Small intestine (tissue), 7 donors: Measurements from ENCODE around the gene PDCD11. TPM values are rescaled to one million over a fixed set of nuclear protein-coding genes. Genes with fewer than 3 reads are reported as not detected.
A peak's percentile ranks its signal among the peaks of the same experiment; 100 is the strongest.

Experiments
- DNase-seq, 2 donors: peaks; one replicate each; pipeline versions ENCODE4 v3.0.0 to v3.0.0-alpha.2; 2013
- FAIRE-seq: peaks from 2 replicates; lab custom pipeline; 2012; peaks lifted over from hg19 to GRCh38; lab: Jason Lieb, UNC
- H3K27ac ChIP-seq, 3 donors: one replicate each; pipeline ENCODE4 v1.5.1; 2013; ENCODE audit warnings: low read length in 2 of 3, mild to moderate bottlenecking in 2 of 3, control low read depth in 1 of 3, inconsistent platforms in 1 of 3, low read depth in 1 of 3, moderate library complexity in 1 of 3
- H3K27me3 ChIP-seq, 3 donors: one replicate each; pipeline ENCODE4 v1.6.1; 2013; ENCODE audit warnings: low read length in 3 of 3, inconsistent platforms in 1 of 3; ENCODE audit not compliant: control insufficient read depth in 3 of 3, insufficient read depth in 3 of 3
- H3K36me3 ChIP-seq, 3 donors: one replicate each; pipeline ENCODE4 v1.6.1; 2013; ENCODE audit warnings: low read length in 3 of 3, inconsistent platforms in 1 of 3, low read depth in 1 of 3, mild to moderate bottlenecking in 1 of 3, moderate library complexity in 1 of 3; ENCODE audit not compliant: control insufficient read depth in 3 of 3, insufficient read depth in 2 of 3
- H3K4me1 ChIP-seq, 3 donors: one replicate each; pipeline ENCODE4 v1.6.1; 2013; ENCODE audit warnings: low read length in 2 of 3, inconsistent platforms in 1 of 3, low read depth in 1 of 3, mild to moderate bottlenecking in 1 of 3, moderate library complexity in 1 of 3; ENCODE audit not compliant: control insufficient read depth in 3 of 3, insufficient read depth in 2 of 3
- H3K4me3 ChIP-seq, 3 donors: one replicate each; pipeline ENCODE4 v1.5.1; 2013; ENCODE audit warnings: low read length in 3 of 3, control low read depth in 1 of 3, inconsistent platforms in 1 of 3, low read depth in 1 of 3, mild to moderate bottlenecking in 1 of 3, moderate library complexity in 1 of 3
- H3K9me3 ChIP-seq, 2 donors: one replicate each; pipeline ENCODE4 v1.6.1; 2013; ENCODE audit warnings: low read depth in 1 of 2, low read length in 1 of 2; ENCODE audit not compliant: control insufficient read depth in 2 of 2, insufficient read depth in 1 of 2
- WGBS, 3 donors: extraction: QIAGEN DNeasy Blood & Tissue Kit; methylation state at CpG; one replicate each; pipeline ENCODE4 v1.1.7; 2013; 5-methylcytosine and 5-hydroxymethylcytosine counted together
- polyA plus RNA-seq, 4 donors: library from polyadenylated mRNA; stranded (reverse) in 3 of 4; unstranded in 1 of 4; fragments of 200-250 nt in 3 of 4; fragments of 120-200 nt in 1 of 4; gene quantifications; one replicate each; pipeline versions ENCODE4 v1.2.1 to v1.2.3, GENCODE V29; 2013
- donor health status: healthy with polysubstance abuse.
- donor health status: control.
- donor health status: control.
- donor health status: Bipolar disorder and iron deficiency.
- donor health status: healthy.

Gene PDCD11
- polyA plus RNA-seq, 4 donors: 5.9 to 21.0 (median 13.3) TPM

- peak overlapping the region in 2 of 3 donors; percentile 62 to 69 for H3K4me3 ChIP-seq
- H3K9me3 ChIP-seq: no peaks in the 10 kb centered on the region
- 74 to 83% (median 78%) methylated on average over 5 of the region's 5 CpGs for WGBS, 3 donors
- H3K36me3 ChIP-seq: no peaks in the 10 kb centered on the region
- FAIRE-seq (no peak), DNase-seq (no peak)
- peak overlapping the region in 1 of 3 donors; percentile 66 for H3K27ac ChIP-seq
- H3K27me3 ChIP-seq: peaks cover 0 to 14% (median 4%) of the 10 kb centered on the region in 3 donors
- H3K4me1 ChIP-seq: peaks cover 0 to 27% (median 0%) of the 10 kb centered on the region in 3 donors
Observed at GRCh38 chr10:103492655-103493261, 96.3 kb downstream of the PDCD11 start.

GRCh38 chr10:103493362-103493915, 97.0 kb downstream of the PDCD11 start, which contains the start of gene NEURL1:
TSS of gene NEURL1 (plus strand) at chr10:103493705. CDS start at chr10:103494388, 683 bp downstream.
- Histone ChIP-seq H3K4me3 (peak within 1 kb of the TSS; percentile 38 to 69 (median 62)), H3K4me1 (peaks cover 0 to 27% (median 0%) of the 10 kb centered on the region in 3 donors), H3K27ac (peak within 1 kb of the TSS in 1 of 3 donors; percentile 66), H3K9me3 (no peaks in the 10 kb centered on the region), H3K36me3 (no peaks in the 10 kb centered on the region), H3K27me3 (peaks cover 0 to 14% (median 4%) of the 10 kb centered on the region in 3 donors)
- 2 to 3% (median 2%) methylated on average over 41 to 65 of the region's 65 CpGs for WGBS, 3 donors
- DNase-seq (peak in 1 of 2 donors; percentile 73), FAIRE-seq (no peak)

GRCh38 chr10:103493916-103494877, 97.8 kb downstream of the PDCD11 start:
- peak overlapping the region; percentile 38 to 69 (median 62) for H3K4me3 ChIP-seq
- FAIRE-seq (no peak), DNase-seq (peak in 1 of 2 donors; percentile 74)
- no peaks in the 10 kb centered on the region for H3K9me3 ChIP-seq
- WGBS, 3 donors: 1 to 4% (median 3%) methylated on average over 46 to 92 of the region's 92 CpGs
- peaks cover 0 to 14% (median 4%) of the 10 kb centered on the region in 3 donors for H3K27me3 ChIP-seq
- no peaks in the 10 kb centered on the region for H3K36me3 ChIP-seq
- peak overlapping the region in 1 of 3 donors; percentile 50 for H3K27ac ChIP-seq
- peaks cover 0 to 27% (median 0%) of the 10 kb centered on the region in 3 donors for H3K4me1 ChIP-seq

GRCh38 chr10:103495321-103495720, 98.9 kb downstream of the PDCD11 start:
- no peak for FAIRE-seq
- no peak for DNase-seq
- no peaks in the 10 kb centered on the region for H3K9me3 ChIP-seq
- no peak overlapping the region for H3K4me3 ChIP-seq
- 88 to 92% (median 89%) methylated on average over 3 of the region's 3 CpGs for WGBS, 3 donors
- no peaks in the 10 kb centered on the region for H3K36me3 ChIP-seq
- peaks cover 0 to 35% (median 2%) of the 10 kb centered on the region in 3 donors for H3K4me1 ChIP-seq
- no peak overlapping the region for H3K27ac ChIP-seq
- H3K27me3 ChIP-seq: peaks cover 0 to 14% (median 4%) of the 10 kb centered on the region in 3 donors

Other genes starting within 250 kb of the PDCD11 start
- gene NT5C2, start 203.4 kb upstream of the PDCD11 start, polyA plus RNA-seq: 10 to 100 TPM; 15.7 to 61.3 (median 20.4) TPM
- gene RPEL1, start 150.7 kb upstream of the PDCD11 start, polyA plus RNA-seq: under 1 TPM in 2 of 4 donors, not detected in 2; 0.01 to 0.09 TPM
- 1 to 10 TPM in 2 of 4 donors, under 1 TPM in 1, not detected in 1; 0.54 to 4.1 (median 1.2) TPM for gene INA, start 119.5 kb upstream of the PDCD11 start, polyA plus RNA-seq
- 1 to 10 TPM; 5.9 to 7.1 (median 6.5) TPM for gene PCGF6, start 45.5 kb upstream of the PDCD11 start, polyA plus RNA-seq
- gene TAF5, start 28.6 kb upstream of the PDCD11 start, polyA plus RNA-seq: 1 to 10 TPM; 2.7 to 5.8 (median 3.3) TPM
- gene ATP5MK, start 151 bp upstream of the PDCD11 start, polyA plus RNA-seq: 1,000 to 10,000 TPM in 2 of 4 donors, 100 to 1,000 TPM in 2; 255 to 1,935 (median 1,031) TPM
- gene CALHM2, start 55.7 kb downstream of the PDCD11 start, polyA plus RNA-seq: 10 to 100 TPM in 1 of 4 donors, 1 to 10 TPM in 3; 1.1 to 29.1 (median 5.1) TPM
- under 1 TPM in 2 of 4 donors, not detected in 2; 0.03 to 0.06 TPM for gene CALHM1, start 62.3 kb downstream of the PDCD11 start, polyA plus RNA-seq
- under 1 TPM in 1 of 4 donors, not detected in 3; 0.13 TPM for gene CALHM3, start 82.6 kb downstream of the PDCD11 start, polyA plus RNA-seq
- gene NEURL1, start 97.1 kb downstream of the PDCD11 start, polyA plus RNA-seq: 10 to 100 TPM; 14.6 to 48.6 (median 20.8) TPM